D341Med (cell line): ENCODE data around the gene SEBOX.

Source experiments
- DNase-seq: peaks from one replicate; pipeline ENCODE4 v3.0.0; 2012; ENCODE audit warnings: low spot score

SEBOX gene, protein sequence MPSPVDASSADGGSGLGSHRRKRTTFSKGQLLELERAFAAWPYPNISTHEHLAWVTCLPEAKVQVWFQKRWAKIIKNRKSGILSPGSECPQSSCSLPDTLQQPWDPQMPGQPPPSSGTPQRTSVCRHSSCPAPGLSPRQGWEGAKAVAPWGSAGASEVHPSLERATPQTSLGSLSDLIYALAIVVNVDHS

DNA sequence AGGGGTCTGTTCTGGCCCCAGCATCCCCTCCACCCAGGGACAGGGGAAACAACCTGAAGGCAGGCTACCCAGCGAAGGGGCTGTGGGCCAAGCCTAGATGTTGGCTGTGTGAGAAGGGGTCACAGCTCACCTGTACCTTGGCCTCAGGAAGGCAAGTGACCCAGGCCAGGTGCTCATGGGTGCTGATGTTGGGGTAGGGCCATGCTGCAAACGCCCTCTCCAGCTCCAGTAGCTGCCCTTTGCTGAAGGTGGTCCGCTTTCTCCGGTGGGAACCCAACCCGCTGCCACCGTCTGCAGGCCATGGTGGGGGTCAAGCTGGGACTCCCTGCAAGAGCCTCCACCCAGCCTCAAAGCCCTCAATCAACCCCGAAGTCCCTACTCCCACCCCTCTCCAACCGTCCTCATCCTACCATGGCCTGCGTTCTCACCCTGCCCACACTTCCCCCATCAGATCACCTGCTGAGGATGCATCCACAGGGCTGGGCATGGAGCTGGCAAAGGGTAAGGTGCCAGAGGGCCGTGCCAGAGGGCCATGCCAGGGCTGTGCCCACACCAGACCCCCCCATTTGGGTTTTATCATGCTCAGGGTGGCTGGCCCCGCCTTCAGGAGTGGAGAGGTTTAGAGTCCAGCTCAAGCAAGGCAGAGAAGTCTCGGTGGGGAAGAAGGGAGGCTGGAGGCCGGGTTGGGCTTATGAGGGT, at the start of gene SEBOX:
TSS of gene SEBOX (minus strand) at position 535 of the 699 bp plus-strand sequence. CDS start at position 487, 48 bp downstream.
- DNase-seq = peak; percentile 22

DNA sequence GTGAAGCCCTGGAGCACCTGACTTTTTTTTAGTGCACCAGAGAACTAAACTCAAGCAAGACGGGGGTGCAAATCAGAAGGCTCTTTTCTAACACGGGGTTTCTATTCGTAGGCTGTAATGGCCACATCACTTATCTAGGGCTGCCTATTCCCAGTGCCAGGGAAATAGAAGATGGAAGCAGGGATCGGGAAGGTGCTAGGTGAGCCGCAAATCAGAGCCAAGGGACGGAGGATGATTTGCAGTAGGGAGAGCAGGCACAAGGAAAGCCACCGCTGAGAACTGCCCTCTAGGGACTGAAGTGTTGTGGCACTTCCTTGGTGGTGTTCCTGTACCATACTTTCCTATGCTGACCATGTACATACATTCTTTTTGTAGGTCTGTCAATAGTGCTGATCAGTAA, 48.8 kb upstream of the SEBOX start:
- DNase-seq = no peak

DNA sequence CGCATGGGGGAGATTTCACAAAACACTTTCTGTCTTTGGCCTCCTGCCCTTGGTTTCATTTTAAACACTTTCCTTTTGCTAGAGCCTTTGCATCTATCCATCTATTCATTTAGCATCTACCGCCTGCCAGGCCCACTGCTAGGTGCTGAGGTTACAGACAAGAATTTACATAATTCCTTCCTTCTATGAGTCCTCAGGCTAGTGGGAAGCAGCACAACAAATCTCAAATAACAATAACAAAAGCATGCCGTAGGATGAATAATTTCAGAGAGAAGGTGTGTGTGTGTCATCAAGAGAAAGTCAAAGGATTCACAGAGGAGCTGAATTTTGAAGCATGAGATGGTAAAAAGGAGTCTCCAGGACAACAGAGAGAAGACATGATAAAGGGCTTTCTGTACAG, 47.1 kb upstream of the SEBOX start:
- no peak for DNase-seq

DNA sequence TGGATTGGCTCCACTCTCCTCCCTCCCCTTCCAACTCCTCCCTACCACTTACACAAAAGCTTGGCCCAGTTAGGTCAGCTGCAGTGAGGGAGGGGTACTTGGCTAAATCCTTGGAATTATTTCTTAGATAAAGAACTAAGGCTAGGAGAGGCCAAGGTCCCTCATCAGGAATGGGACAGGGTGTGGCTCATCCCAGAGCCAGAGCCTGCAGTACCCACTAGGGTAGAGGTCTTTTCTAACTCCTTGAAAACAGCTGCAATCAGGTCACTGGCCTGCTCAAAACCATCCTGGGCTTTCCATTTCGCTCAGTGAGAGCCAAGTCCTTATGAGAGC, 42.9 kb upstream of the SEBOX start:
- DNase-seq = no peak

DNA sequence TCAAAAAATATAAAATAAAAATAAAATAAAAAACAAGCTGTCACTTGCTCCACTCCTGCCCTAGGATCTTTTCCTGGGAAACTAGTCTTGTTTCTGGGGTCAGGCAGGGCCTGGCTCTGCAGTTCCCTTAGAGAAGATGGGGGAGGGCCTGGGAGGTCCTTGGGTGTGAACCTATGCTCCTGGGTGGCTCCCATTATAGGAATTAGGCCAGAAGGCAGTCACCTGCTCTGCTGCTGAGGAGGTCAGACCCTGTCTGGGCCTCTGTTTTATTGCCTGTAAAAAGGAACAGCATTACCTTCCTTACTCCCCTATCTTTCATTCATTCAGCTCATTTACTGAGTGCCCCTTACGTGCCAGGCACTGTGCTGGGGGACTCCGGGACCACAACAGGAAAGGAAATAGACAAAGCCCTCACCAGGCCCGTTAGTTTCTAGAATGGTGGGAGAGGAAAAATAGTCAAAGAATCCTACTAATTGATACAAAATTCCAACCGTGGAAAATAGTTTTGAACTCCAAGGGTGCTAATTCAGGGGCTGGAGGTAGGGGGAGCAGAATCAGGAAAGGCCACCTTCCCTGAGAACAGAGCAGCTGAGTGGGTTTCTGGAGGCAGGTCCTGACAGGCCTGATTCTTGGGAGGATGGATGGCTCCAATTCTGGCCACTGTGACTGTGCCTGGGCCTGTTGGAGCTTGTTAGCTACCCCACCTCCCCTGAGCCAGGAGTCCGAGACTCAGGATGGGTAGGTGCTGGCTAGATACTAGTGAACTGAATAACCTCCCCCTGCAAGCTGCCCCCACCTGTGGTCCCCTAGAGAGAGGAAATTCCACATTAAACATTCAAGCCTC, 42.4 kb upstream of the SEBOX start:
- no peak for DNase-seq

DNA sequence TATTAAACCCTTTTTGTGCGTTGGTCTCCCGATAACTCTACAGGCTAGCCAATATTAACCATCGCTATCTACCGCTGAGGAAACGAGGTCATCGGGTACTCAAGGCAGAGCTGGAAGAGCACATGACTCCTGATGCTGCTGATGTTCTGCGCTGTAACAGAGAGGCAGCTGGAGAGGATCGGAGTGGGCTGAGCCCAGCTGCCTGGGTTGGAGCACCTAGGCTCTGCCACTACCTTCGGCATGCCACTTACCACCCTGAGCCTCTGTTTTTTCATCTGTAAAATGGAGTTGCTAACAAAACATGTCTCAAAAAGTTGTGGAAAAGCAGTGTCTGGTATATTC, 41.4 kb upstream of the SEBOX start:
- DNase-seq = no peak

DNA sequence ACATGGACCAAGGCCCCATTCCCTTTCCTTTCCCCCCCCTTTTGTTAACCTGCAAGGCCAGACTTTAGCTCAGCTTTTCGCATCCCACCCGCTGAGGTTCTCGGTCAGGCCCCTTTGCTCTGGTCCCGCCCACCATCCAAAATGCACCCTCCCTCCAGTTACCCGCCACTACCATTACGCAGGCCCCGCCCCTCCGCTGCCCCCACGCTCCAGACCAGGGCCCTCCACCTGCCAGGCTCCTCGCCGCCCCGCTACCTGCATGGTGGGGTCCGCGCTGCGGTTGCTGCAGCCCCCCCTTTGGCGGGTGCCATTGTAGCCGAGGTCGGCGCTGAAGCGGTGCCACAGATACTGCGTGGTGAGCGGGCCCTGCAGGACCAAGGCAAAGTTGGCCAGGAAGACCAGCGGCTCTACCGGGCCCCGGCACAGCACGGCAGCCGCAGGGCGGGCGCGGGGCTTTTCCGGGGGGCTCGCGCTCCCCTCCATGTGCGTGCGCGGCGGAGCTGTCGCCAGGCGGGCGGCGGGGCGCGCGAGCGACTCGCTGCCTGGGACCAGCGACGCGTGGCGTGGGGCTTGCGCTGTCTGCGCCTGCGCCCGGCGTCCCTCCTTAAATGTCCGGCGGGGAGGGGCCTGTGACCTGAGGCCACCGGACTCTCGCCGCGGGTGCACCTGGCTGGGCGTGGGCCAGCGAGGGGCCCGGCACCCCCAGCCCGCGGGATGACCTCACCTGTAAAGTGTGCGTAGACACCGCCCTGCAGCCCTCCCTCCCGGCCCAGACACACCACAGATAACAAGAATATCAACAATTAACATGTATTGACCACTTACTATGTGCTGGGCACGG, 40.9 kb upstream of the SEBOX start, which contains the start of gene SLC46A1:
TSS of gene SLC46A1 (minus strand) at position 581 of the 841 bp plus-strand sequence. CDS start at position 483, 98 bp downstream.
- DNase-seq = peak; percentile 91

DNA sequence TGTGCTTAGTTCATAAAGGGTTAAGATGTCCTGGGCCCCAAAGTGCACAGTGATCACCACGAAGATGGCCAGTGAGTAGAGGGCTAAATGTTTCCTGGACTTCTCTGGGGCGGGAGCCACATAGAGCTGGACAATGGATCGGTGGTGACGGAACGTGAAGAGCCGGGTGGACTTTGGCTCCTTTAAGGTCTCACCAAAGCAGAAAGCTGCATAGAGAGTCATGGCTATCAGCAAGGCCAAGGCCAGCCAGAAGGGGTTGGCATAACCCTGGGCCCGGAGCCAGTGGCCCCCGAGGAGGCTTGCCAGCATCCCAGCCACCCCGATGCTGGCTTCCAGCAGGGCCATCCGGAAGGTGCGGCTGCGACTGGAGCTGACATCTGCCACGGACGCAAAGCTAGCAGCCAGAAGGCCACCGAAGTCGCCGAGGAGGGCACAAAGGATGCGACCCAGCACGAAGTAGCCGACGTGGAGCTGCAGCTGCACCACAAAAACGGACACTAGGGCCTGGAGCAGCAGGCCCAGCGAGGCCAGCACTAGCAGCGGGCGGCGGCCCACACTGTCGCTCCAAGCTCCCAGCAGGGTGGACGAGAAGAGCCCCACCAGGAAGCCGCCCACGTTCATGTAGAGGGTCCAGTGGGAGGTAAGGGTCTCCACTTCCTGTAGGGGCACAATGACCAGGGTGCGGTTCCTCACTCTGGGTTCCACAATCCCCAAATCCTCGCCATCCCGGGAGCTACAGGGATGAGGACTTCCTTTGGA, 40.0 kb upstream of the SEBOX start:
- no peak for DNase-seq

DNA sequence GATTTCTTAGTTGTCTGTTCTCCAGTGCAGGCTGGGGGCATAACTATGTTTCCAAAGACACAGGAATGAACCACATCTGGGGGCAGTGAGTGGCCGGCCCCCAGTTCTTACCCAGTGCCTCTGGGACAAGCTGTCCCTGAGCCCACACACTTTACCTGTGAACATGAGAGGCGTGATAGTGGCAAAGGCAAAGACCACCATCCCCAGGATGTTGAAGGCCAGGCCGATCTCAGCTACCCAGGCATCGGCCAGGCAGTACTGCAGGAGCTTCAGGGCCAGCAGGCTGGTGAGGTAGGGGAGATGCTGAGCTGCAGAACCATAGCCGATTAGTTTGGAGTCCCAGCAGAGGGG, 39.4 kb upstream of the SEBOX start:
- DNase-seq = no peak

DNA sequence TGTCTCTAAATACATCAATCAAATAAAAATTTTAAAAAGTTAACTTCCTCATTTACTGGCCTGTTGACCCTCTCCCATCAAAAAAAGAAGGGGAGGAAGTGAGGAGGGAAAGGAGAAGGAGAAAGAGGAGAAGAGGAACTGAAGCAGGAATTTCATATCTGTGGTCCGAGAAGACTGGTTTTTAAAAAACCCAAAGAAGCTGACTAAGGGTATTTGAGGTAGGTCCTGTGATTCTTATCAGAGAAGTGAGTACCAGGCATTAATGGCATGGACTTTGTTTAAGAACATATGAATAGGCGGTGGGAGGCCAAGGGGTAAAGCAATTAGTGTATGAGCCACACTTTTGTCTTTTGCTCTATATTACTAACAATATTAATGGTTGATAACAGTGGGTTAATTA, 39.0 kb upstream of the SEBOX start:
- DNase-seq = no peak

DNA sequence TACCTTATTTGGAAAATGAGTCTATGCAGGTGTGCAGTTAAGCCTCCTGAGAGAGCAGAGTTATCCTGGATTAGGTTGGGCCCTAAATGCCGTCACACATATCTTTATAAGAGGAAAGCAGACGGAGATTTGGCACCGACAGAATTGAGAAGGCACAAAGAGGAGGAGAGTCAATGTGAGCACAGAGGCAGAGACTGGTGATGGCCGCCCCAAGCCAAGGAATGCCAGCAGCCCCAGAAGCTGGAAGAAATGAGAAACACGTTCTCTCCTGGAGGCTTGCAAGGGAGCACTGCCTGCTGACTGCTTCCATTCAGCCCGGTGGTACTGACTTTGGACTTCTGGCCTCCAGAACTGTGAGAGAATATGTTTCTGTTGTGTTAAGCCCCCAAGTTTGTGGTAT, 37.8 kb upstream of the SEBOX start:
- no peak for DNase-seq

DNA sequence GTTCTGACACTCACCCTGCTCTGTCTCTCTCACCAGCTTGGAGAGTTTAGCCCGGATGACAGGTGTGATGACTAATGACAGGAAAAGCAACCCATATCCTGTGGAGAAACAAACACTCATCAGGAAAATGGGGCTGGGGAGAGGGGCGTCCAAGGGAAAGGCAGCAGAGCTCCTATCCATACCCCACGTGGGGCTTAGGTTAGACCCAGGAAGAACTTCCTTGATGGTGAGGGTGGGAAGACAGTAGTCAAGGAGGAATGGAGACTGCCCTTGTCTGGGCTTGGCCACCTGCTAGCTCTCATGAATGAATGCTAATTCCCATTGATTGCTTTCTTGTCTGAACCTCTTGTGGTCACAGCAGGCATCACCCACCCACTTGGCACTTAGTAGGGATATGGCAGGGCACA, 37.2 kb upstream of the SEBOX start:
- DNase-seq = no peak

DNA sequence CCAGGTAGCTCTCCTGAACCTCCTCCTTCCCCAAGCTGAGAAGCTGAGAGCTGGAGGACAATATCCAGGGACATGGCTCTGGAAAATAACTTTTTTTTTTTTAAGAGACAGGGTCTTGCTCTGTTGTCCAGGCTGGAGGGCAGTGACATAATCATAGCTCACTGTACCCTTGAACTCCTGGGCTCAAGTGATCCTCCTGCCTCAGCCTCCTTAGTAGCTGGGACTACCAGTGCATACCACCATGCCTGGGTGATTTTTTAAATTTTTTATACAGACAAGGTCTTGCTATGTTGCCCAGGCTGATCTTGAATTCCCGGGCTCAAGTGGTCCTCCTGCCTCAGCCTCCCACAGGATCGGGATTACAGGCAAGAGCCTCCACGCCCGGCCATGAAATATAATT, 34.8 kb upstream of the SEBOX start:
- DNase-seq = no peak

DNA sequence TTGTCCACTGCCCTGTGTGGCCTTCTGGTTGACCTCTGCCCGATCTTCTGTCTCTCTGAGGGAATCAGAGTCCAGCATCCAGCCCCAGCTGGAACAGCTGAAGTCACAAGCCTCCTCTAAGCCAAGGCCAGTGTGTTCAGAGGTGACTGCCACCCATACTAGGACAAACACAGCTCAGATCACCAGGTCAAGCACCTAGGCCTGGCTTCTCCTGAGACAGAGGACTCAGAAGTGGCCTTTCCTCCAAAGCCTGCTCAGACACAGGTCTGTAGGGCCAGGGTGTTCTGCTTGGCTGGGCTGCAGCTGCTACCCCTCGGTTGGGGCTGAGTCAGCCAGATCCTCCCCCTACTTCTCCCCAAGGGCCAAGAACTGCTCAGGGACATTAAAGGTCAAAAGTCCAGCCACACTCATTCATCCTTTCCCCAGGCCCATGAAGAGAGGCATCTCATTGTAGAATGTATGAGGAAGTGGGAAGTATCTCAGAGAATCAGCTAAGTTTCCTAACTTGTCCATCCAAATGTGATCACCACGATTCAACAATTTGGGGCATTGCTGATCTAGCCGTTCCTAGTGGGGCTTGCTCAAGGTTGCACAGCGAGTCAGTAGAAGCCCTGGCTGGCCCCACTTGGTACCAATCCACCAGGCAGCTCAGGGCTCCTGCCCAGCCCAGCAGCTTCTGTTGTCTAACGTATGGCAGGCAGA, 33.4 kb upstream of the SEBOX start:
- no peak for DNase-seq

DNA sequence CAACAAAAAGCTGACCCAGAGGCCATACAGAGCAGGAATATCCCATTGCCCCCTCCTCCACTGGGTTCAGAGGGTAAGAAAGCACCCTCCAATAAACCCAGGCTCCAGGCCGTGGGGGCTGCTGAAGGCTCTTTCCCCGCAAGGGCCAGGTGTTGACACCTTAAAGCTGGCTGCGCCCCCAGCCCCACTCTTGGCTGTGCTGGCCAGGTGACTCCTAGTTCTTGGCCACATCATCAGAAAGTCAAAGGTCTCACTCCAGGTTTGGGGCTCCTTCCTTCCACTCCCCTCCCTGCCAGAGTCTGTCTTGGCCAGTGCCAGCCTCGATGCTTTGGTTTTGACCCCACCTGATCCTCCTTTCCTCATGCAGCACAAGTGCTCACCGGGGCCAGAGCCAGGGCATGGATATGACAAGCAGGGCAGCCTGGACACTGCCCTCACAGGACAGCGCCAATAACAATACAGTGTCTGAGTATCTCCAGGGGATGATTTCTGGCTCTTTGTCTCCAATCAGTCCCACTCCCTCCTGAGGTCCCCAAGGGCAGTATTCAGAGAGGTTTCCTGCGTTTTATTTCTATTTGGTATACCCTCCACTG, 32.8 kb upstream of the SEBOX start:
- no peak for DNase-seq

DNA sequence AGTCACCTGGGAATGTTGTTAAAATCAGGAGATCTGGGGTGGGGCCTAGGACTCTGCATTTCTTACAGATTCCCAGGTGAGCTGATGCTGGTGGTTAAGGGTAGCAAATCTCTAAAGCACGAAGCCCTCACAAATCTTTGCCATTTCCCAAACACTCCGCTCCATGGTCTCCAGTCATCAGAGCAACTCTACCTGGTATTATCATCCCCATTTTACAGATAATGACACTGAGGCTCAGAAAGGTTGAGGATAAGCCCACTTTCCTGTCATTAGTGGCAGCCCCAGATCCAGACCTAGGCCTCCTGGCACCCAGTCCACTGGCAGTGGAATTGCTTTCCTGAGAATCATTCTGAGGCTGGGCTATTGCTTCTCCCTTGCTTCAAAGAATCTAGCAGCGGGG, 32.3 kb upstream of the SEBOX start:
- no peak for DNase-seq

DNA sequence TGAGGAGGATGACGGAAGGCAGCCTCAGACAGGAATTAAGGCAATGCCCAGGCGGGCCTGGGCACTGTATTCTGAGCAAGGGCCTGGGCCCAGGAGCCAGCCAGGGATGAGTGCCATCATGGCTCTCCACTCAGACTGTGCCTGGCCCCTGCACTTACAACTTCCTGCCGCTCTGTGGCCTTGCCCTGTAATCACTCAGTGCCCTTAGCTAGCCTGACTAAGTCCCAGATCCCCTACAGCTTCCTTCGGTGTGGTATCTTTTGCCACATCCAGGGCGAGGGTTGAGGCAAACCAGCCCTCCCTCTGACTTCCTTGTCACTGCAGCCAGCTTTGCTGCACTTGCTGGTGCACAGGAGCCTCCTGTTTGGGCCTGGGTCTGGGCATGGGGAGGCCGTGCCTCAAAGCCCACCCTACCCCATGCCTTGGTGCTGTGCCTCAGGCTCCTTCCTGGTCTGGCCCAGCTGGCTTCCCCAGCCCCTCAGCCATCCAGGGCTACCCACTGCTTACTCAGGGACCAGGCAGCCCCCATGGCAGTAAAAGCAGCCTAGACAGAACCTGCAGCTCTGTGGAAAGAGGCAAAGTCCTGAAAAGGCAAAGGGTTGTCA, 31.7 kb upstream of the SEBOX start:
- DNase-seq = no peak

DNA sequence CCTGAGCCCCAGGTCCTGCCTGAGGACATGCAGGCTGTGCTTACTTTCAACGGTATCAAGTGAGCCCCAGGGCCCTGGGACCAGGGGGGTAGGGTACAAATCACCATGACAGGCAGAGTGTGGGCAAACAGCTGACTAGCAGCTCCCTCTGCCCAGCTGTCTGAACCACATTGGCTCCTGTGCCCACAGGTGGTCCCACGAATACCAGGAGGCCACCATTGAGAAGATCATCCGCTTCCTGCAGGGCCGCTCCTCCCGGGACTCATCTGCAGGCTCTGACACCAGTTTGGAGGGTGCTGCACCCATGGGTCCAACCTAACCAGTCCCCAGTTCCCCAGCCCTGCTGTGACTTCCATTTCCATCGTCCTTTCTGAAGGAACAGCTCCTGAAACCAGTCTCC, 31.0 kb upstream of the SEBOX start:
- DNase-seq = no peak

DNA sequence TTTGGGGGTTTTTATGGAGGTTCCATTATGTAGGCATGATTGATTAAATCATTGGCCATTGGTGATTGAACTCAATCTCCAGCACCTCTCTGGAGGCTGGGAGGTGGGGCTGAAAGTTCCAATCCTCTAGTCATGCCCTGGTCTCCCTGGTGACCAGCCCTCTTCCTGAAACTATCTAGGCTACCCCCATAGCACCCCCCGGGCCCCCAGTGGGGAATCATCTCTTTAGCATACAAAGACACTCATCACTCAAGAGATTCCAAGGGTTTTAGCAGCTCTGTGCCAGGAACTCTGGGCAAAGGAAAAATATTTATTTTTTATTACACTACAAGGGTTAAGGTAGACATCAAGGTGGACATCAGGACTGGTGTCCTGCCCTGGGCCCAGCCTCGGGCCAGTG, 30.4 kb upstream of the SEBOX start:
- no peak for DNase-seq
